Measurements from ENCODE around the gene NOTCH3.
A peak's percentile ranks its signal among the peaks of the same experiment; 100 is the strongest.

Gene NOTCH3

DNA sequence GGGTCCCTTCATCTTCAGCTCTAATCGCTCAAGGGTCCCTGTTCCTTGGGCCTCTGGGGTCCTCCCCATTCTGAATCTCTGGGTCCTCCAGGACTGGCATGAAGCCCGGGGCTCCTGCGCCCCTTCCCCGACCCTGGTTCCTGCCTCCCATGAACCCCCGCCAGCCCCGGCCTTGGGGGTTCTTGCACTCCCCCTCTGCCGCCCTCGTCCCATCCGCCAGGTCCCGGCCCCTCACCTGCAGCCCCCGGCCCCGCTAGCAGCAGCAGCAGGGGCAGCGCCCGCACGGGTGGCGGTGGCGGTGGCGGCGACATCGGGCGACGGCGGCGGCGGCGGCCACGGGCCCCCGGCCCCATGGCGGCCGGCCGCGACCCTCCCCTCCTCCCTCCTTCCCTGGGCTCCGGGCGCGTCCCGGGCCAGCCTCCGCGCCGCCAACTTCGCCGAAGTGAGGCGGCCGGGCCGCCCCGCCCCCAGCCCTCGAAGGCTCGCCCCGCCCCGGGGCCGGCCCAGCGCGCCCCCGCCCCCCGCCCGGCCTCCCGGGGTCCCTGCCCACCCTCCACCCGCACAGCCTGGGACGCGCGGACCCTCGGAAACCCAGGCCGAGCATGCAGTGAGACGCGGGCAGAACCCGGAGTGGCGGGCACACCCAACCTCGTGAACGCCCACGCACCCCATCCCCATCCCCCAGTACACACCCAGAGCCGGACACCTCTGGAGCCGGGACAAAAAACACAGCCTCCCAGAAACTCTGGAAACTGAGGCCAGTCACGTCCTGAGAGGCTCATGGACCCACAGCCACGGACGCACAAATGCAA lies at the start of gene NOTCH3:
NOTCH3 (minus strand) TSS at position 443 of the 812 bp plus-strand sequence; CDS start at position 353, 90 bp downstream.
- H3K27ac ChIP-seq = peak within 1 kb of the TSS; percentile 63
- TF ChIP-seq, protein P1, sequence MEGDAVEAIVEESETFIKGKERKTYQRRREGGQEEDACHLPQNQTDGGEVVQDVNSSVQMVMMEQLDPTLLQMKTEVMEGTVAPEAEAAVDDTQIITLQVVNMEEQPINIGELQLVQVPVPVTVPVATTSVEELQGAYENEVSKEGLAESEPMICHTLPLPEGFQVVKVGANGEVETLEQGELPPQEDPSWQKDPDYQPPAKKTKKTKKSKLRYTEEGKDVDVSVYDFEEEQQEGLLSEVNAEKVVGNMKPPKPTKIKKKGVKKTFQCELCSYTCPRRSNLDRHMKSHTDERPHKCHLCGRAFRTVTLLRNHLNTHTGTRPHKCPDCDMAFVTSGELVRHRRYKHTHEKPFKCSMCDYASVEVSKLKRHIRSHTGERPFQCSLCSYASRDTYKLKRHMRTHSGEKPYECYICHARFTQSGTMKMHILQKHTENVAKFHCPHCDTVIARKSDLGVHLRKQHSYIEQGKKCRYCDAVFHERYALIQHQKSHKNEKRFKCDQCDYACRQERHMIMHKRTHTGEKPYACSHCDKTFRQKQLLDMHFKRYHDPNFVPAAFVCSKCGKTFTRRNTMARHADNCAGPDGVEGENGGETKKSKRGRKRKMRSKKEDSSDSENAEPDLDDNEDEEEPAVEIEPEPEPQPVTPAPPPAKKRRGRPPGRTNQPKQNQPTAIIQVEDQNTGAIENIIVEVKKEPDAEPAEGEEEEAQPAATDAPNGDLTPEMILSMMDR (IDR thresholded peaks at IDR 0.05) = no peak
- no peak for TF ChIP-seq ZFX (IDR thresholded peaks at IDR 0.05; ENCODE audit: borderline replicate concordance)

DNA sequence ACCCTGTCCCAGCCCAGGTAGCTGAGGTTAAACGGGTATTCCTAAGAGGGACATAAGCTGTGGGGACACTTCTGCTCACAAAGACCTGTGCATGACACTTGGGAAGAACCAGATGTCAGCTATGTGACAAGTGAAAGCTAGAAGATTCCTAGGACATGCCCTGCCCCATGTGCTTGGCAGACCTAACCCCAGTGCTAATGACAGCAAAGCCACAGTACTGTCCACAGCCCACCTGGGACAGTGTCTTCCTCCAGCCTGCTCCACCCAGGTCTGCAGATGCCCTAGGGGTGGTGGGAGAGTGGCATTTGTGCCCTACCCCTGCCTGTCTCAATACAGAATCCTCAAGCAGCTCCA lies 49.8 kb upstream of the NOTCH3 start:
- TF ChIP-seq, protein P1 (IDR thresholded peaks at IDR 0.05) = no peak
- TF ChIP-seq ZFX (IDR thresholded peaks at IDR 0.05; ENCODE audit: borderline replicate concordance) = no peak
- no peak overlapping the region for H3K27ac ChIP-seq

DNA sequence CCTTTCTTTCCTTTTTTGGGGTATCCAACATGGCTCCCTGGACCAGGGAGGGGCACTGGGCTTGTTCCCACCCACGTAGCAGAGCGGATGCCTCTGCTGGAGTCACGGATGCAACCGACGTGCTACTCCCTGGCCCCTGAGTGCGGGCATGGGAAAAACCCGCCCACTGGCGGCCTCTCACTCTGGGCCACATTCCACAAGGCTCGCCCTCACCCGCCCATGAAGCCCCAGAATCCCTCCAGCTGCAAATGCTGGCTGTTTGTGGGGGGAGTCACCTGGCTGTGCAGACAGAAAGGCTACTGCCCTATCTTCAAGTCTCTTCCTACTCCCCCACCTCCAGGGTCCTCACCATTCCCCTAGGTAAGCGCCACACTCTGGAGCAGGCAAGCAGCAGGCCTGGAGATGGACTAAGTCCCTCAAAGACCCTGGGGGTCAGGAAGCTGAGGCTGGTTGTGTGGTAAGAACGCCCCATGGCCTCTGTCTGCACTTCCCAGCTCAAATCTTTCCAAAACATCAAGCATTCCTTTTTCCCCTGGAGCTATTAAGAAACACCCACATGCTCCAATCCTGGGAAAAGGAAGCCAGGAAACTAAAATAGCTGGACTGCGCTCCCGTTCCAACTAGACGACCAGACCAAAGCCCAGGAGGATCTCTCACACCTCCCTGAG lies 49.3 kb upstream of the NOTCH3 start:
- TF ChIP-seq ZFX (IDR thresholded peaks at IDR 0.05; ENCODE audit: borderline replicate concordance) = no peak
- TF ChIP-seq, protein P1 (IDR thresholded peaks at IDR 0.05) = no peak
- H3K27ac ChIP-seq = no peak overlapping the region

DNA sequence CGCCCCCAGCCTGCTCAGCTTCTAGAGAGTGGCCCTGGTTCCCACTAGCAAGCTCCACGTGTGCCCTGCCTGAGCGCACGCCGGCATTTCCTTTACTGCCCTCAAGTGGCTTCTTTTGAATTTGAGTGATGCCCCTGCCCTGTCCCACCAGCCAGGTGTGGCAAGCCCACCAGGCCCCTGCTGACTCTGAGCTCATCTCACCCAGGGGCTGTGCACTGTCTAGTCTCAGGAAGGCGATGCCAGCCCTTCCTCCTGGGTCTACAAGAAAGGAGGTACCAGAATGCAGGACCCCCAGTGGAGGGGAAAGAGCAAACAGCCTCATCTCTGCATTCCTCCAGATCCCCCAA lies 48.7 kb upstream of the NOTCH3 start:
- no peak for TF ChIP-seq ZFX (IDR thresholded peaks at IDR 0.05; ENCODE audit: borderline replicate concordance)
- TF ChIP-seq, protein P1 (IDR thresholded peaks at IDR 0.05) = 0 out of 2 replicates have a peak, but pooled peaks have one; percentile 17
- H3K27ac ChIP-seq = peak overlapping the region; percentile 41

DNA sequence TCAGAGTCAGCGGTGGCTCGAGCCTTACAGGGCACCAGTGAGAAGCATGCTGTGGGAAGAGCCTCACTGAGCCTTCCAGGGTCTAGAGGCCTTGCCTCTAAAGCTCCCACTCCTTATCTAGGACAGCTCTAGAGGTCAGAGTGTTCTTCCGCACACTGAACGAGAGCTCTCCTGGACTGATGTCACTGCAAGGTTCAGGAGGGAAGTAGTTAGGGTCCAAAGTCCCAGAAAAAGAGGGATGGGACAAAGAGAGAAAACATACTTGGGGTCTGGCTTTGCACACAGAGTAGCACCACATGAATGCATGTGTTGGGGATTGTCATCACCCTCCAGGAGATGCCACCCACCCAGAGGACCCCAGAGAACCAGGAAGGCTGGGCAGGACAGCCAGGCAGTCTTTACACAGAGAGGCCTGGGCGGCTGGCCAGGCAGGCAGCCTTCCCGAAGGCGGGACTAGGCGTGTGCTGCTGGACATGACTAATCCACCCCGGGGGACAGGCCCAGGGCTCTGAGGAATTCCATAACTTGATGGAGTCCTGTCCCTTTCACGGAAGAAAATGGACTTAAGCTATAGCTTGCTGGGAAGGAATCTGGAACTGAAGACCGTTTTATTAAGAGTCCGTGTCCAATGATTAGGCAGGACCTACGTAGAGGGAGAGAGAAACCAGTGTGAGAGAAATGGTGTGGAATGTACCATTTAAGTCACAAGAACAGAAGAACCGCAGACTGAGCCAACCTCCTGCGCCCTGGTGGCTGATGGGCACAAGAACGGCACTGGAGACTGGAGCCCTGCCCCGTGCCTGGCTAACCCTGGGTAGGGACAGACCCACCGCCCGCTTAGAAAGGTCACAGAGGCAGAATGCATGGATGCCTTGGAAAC lies 48.1 kb upstream of the NOTCH3 start:
- peak overlapping the region; percentile 41 for H3K27ac ChIP-seq
- TF ChIP-seq, protein P1 (IDR thresholded peaks at IDR 0.05) = no peak; the same call in 1 of the 2 replicates
- no peak for TF ChIP-seq ZFX (IDR thresholded peaks at IDR 0.05; ENCODE audit: borderline replicate concordance)

DNA sequence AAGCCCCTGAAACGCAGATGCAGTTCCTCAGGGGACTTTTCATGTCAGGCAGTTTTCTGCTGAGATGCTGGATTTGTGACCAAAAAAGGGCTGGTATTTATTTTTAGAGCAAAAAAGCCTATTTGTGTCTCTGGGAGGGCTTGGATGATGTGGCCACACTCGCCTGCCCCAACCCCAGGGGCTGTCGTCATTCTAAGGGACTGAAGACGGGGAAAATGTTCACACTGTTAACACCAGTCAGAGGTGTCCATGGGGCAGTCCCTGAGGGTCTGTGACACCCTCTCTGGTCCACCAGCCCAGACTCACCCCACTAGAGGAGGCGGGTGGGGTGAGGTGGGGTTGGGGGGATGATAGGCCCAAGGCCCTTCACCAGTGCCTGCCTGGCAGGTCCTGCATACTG lies 47.3 kb upstream of the NOTCH3 start:
- TF ChIP-seq, protein P1 (IDR thresholded peaks at IDR 0.05) = no peak
- TF ChIP-seq ZFX (IDR thresholded peaks at IDR 0.05; ENCODE audit: borderline replicate concordance) = no peak
- H3K27ac ChIP-seq = no peak overlapping the region; the same call in 1 of the 2 replicates
